Measurements from ENCODE around the gene ADCY9.
"Not testable (repeated sequence)": the region's sequence is repeated elsewhere in the genome, so short reads cannot be mapped to it uniquely, and the experiment has no call there.

GRCh38 chr16:3927147-3927546, 189.1 kb downstream of the ADCY9 start:
- TF ChIP-seq CTCF, POLR2AphosphoS5, POLR2A (IDR thresholded peaks at IDR 0.05): not testable (repeated sequence)

Measured in breast epithelium (tissue), 3 donors.